GM20000 (cell line): ENCODE results near the gene SPTAN1.

Experiments
- DNase-seq: peaks from one replicate; pipeline ENCODE4 v3.0.0; 2012; ENCODE audit warnings: low spot score
- CTCF ChIP-seq: IDR thresholded peaks from 2 replicates; pipeline ENCODE4 v1.5.1; 2012; ENCODE audit warnings: mild to moderate bottlenecking, control low read depth; ENCODE audit errors: extremely low read depth, missing control alignments

The SPTAN1 gene

GRCh38 chr9:128523199-128523925 lies 29.0 kb upstream of the SPTAN1 start:
- no peak for TF ChIP-seq CTCF
- DNase-seq = no peak

GRCh38 chr9:128526720-128527119 lies 25.7 kb upstream of the SPTAN1 start:
- no peak for TF ChIP-seq CTCF
- no peak for DNase-seq

- TF ChIP-seq CTCF = no peak
- no peak for DNase-seq
These were observed 23.8 kb upstream of the SPTAN1 start for GRCh38 chr9:128528445-128529160.

- no peak for TF ChIP-seq CTCF
- no peak for DNase-seq
These were observed 23.2 kb upstream of the SPTAN1 start for GRCh38 chr9:128529191-128529590.

DNA sequence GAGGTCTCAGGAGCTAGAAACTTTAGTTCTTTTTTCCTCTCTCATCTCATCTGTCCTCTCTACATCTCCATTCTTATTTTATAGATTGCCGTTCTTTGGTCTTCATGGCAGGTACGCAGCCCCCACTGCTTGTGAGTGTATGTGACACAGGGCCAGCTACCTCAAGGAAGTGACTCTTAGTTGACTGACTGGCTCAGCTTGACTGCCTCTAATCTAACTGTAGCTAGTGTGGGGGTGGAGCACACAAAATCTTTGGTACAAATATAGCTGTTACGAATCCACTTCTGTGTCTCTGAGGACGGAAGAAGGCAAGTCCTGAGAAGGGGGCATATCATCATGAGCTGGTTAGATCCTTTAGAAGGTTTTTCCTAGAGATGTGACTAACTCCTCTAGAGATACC lies 19.8 kb upstream of the SPTAN1 start:
- no peak for TF ChIP-seq CTCF
- no peak for DNase-seq

DNA sequence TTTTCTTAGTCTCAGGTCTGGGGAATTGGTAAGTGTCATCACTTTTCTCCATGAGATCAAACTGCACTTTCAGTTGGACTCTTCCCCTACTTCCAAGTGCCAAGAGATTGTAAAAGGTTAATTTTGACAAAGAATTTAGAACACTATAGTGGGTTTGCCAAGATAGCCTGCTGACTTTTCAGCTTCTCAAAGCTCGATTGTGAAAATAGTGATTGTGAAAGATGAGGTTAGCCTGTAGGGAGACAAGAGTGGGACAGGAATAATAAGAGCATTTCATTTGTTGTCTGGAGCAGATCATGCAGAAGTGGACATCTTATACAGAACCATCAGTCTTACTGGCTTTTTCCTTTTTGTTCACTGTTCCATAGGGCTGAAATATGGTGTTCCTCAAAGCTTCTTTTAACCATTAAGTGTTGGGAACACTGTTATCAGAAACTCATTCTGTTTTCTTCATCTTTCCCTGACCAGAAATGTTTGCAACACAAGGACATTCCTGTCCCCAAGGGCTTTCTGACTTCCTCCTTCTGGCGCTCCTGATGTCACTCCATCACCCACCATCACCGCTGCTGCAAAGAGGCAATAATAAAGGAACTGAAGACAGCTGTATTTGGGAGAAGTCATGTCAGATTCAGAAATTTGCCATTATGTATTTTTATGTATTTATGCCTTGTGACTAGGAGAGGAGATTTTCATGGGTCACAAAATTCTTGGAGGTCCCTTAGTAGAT lies 11.6 kb upstream of the SPTAN1 start:
- no peak for TF ChIP-seq CTCF
- DNase-seq = no peak

- no peak for TF ChIP-seq CTCF
These were observed 5.9 kb upstream of the SPTAN1 start for GRCh38 chr9:128546504-128546903.

More at GRCh38 chr9:128546504-128546903, 5.9 kb upstream of the SPTAN1 start:
- DNase-seq = no peak
